SKM-1 (cell line): ENCODE measurements around the gene ASAP3.
A peak's percentile ranks its signal among the peaks of the same experiment; 100 is the strongest.

ENCODE experiments used
- DNase-seq: peaks from one replicate; lab custom pipeline; 2025; ENCODE audit not compliant: unreplicated experiment; lab: John Stamatoyannopoulos, UW

ASAP3 gene

DNA sequence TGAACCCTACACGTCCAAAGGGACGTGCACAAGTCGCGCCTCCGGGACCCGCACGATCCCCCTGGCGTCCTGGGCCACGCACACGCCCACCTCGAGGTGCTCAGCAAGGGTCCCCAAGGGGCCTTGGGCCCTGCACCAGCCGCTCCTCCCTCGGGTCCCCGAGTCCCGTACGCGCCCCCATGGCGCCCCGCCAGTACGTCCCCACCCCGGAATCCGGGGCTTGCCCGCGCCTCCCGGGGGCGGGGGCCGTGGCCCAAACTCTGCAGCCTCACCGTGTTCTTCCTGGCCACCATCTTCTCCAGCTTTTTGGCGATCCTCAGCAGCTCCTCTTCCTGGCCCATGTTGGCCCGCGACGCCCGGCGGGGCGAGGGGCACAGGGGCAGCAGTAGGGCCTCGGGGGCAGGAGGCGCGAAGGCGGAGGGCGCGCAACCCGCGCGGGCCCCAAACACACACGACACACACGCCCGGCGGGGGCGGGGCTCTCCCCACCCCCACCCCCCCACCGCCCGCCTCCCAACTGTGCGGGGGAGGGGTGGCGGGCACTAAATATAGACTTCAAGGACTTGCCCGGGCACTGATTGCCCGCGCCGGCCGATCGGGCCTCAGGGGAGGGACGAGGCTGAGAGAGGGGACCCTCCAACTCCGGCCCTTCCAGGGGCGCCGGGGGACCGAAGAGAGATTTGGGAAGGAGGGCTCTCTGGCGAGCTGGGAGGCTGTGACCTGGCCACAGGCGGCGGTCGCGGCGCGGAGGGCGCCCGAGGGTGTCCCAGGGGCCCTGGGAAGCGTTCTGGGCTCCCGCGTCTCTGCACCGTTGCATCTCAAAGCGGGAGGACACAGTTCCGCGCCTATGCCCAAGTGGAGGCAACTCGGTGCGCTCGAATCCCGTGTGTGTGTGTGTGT, 59.4 kb downstream of the ASAP3 start, which contains the start of gene TCEA3:
Gene TCEA3, minus strand, starts transcription at position 456 of the 900 bp plus-strand sequence. Its CDS starts 115 bp downstream, at position 341.
- no peak for DNase-seq

DNA sequence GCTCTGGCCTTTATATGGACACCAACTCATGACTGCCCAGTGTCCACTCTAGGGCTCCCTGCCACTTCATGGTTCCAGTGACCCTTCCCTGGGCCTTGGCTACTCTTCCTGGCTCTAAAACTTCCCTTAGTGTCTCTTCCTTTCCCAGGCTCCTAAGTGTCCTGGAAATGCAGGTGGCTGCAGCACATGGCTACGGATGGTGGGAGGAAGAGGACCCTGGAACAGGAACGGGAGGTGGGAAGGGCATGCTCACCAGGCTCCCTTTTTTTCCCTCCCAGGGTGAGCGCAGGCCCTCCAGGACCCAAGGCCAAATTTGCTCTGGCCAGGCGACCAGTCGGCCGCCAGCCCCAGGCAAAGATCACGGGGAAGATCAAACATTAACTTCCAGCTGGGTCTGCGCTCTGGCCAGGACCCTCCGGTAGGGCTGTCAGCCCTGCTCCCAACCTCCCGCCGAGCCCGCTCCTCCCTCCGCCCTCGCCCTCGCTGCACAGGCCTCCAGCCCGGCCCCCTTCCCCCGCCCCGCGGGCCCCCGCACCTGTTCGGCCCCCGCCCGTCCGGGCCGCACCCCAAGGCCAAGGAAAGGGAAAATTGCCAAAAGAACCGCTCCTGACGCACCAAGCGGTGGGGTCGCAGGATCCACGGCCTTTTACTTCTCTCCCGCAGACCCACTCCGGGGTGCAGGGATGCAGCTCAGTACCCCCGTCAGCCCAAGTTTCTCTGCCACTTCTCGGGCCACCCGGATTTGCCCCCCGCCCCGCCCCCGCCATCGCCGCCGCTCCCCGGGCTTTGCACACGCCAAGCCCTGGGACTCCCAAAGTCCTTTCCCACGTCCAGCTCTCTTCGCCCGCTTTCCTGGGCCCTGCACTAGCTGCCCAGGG, 60.3 kb downstream of the ASAP3 start:
- no peak for DNase-seq

DNA sequence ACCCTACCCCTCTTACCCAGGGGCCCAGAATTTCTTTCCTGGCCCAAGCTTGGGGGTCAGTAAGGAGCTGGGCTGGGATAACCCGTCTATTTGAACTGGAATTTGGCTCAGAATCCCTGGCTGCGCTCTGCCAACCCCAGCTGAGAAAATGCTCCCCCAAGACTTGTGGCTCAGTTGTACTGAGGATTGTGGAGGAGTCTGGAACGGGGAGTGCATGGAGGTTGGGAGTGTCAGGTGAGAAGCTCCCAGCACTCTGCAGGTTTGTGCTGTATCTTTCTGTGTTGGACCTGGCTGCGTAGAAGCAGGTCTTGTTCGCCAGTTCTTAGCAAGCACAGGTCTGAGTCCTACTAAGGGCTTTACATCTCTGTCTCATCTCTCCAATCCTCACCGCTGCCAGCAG, 61.0 kb downstream of the ASAP3 start:
- DNase-seq, result no peak

DNA sequence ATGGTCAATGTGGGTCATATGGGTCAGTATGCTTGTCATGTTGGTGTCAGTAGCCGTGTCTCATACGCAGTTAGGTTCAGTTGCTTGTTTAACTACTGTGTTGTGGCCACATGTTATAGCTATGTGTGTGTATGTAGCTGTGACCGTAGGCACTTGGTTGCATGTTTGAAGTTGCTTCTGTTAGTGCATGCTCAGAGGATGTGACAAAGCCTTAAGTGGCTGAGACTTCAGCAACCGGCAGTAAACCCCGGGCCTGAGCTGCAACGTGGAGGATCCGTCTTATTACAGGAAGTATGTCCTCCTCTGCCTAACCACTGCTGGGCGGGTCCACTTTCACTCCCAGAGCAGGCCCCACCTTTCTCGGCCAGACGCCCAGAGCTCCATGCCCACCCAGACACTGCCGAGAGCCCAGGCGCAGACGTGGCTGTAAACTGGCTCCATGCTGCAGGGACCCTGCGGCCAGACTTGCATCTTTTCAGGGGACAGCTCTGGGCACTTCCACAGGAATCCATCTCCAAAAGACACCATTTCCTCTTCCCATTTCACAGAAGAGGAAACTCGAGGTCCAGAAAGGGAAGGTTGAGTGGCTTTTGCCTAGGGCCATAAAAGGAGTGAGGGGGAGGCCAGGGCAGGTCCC, 61.6 kb downstream of the ASAP3 start:
- peak; percentile 14 for DNase-seq

DNA sequence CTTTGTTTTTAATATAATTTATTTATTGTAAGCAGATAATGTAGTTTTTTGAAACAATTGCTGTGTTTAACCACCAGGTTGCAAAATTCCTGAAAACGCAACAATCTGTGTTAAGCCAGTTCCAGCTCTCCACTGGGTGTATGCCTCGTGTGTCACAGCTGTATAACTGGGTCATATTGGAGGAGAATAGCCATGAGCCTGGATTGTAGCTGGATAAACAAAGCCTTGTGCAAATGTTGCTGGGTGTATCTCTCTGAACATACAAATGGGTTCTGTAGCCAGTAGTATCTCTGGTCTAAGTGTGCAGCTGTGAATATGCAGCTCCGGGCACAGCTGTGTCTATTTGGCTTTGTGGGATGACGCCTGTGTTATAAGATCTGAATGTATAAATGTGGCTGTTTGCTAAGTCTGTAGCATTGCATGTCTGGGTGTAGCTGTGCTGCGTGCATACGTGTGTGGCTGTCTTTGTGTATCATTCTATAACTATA, 62.2 kb downstream of the ASAP3 start:
- no peak for DNase-seq

DNA sequence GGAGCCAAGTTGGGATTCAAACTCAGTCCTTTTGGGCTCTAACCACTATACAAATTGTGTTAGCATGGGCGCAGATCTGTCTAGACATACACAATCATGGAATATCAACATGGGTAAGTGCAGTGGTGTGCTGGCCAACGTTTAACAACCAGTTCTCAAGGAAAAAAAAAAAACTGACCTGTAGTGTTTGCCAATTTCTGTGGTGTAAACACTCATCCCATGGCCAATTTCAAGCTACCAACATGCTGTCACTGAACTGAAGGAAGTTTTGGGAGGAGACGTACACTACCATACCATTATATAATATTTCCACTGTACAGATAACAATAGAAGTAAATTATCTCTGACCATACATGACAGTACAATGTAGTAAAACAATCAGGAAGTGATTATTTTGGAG, 62.6 kb downstream of the ASAP3 start:
- no peak for DNase-seq

DNA sequence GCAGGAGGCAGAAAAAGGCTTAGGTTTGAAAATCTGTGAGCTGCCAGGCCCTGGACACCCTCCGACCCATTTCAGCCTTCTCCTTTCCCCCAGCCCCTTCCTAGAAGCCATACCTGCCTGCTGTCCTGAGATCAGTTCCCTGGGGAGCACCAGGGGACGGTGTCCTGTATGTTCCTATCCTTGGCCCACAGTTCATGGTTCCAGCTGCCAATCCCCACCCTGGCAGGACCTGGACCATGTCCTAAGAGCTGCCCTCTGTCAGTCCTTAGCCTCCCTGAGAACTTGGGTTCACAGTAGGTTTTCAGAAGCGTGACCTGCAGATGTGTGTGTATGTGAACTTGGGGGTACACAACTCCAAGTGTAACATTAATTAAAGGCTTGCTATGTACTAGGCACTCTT, 63.2 kb downstream of the ASAP3 start:
- no peak for DNase-seq

DNA sequence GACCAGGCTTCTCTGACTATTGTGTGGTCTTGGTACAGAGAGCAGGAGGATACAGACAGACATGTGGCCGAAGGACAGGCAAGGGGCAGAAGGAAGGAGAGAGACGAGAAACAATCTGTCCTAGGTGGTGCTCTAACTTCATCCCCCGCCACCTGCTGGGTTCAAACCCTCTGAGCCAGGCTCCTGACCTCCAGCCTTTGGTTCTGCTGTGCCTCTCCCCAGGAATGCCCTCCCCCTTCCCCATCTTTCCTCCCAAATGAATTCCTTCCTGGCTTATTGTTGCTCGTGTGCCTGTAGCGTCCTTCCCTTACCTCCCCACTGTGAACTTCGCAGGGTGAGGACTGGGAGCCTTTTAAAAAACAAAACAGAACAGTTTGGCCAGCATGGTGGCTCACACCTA, 64.8 kb downstream of the ASAP3 start:
- no peak for DNase-seq

DNA sequence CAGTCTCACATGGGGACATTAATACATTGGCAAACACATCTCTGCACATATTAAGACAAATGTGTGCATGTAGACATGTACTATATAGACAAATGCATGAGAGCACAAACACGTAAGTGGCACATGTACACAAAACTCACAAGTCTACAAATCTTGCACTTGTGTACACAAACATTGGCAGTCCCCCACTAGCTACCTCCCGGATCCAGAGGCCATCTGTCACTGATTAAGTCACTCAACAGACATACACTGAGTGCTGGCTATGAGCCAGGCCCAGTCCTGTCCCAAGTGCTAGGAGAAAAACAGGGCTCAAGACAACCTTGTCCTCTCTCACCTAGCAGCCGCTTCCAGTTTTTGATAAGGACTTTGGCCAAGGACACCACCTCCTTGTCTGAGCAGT, 66.4 kb downstream of the ASAP3 start:
- no peak for DNase-seq

DNA sequence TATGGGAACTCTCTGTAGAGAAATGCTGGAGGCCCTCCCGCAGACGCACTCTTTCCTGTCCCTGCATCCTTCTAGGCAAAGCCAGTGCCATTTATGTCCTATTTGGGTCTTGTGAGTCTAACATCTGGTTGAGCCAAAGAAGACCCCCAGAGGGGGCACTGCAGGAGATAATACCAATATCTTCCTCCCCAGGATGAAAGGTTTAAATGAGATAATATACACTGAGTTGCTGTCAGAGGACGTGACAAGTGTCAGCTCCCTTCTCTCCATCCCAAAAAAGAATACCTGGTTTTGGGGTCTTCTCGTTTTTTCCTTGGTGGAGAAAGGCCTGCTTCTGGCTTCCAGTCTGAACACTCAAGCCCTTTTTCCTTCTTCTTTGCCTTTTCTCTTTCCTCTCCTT, 67.0 kb downstream of the ASAP3 start:
- no peak for DNase-seq

DNA sequence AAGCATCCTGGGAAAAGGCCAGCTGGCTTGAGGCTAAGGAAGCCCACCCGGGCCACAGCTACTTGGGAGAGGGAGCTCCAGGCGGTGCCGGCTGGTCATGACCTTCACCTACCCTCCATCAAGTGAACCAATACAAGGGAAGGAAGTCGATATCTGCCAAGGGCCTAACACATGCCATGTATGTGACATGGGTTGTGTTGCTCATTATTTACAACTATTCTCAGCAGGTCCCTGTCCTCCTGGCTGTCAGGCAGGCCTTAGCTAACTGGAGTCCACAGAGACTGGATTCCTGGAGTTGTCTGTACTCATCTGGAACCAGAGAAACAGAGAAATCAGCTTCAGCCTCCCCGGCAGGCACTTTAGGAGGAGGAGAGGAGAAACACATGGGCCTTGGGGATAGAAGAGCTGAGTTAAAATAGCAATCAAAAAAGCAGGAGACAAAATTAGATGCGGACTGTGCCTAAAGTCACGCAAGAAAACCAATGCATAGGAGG, 75.1 kb downstream of the ASAP3 start:
- DNase-seq, result no peak

DNA sequence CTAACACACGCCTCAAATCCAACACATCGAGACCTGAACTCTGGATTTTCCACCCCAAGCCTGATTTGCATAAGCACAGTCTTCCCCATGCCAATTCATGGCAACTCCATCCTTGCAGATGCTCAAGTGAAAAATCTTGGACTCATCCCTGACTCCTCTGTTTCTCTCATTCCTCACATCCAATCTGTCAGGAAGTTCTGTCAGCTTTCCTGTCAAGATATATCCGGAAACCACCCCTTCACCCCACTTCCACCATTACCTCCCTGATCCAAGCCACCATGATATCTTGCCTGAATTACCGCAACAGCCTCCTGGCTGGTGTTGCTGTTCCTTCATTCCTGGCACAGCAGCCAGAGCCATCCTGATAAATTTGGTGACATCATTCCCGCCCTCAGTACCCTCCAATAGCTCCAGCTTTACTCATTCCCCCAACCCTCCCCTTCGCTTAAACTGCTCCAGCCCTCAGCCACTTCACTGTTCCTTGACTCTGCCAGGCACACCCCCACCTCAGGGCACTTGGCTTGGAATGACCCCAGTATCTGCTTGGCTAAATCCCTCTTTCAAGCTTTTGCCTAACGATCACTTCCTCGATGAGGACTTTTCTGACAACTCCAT, 76.9 kb downstream of the ASAP3 start:
- DNase-seq, result no peak

DNA sequence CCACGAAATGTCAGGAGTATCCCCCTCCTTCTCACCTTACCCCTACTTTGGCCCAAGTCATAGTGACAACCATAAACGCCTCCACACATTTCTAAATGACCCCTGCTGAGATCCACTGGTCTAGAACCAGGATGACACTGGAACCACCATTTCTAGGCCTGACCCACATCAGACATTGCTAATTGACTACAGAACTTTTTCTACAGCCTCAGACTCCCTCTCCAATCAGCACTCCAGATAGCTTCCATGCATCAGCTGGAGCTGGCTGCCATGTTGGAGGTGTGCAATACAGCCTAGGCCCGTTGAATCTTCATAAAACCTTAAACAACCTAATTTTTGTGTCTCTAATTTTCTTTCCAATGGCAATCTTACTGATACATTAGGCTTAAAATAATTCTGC, 78.0 kb downstream of the ASAP3 start:
- DNase-seq, result no peak

DNA sequence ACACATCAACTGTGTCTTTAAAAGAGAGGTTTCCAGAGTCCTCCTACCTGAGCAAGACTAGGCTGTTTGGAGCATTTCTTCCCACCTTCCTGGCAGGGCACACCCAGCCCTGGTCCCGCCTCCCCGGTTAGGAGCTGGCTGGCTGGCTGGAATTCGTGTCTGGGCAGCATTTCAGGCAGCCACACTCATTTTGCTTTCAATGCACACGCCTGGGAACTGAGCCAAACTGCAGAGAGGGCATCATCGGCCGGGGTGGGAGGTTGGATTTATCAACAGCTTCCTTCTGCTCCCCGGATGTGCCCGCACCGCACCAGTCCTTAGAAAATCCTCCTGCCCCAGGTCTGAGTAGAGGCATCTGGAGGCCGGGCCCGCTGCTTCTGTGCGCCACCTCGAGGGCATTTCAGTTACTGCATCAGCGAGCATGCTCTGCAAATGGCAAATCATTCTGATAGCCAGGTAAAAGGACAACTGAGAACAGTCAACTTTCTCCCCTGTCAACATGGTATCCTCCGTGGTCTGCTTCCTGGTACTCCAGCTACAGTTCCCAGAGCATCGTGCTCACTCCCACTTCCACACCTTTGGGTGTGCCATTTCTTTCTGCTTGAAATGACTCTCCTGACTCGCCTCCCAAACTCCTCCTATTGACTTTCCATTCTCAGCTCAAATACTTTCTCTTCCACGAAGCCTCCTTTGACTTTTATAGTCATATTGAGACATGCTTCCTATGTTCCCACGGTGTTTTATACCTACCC, 80.1 kb downstream of the ASAP3 start:
- DNase-seq, result no peak

DNA sequence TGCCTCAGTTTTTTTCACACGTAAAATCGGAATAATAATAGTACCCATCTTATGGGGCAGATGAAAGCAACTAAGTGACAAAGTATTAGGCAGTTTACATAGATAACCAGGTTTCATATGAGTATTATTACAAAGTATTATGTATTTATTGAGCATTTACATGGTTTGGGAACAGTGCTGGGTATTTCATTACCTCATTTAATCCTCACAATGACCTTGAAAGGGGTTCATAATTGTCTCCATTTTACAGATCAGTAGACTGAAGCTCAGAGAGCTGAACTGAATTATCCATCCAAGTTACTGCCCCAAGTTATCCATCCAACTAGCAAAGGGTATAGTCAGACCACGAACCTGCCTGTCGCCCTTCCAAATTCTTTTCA, 80.6 kb downstream of the ASAP3 start:
- DNase-seq, result no peak

DNA sequence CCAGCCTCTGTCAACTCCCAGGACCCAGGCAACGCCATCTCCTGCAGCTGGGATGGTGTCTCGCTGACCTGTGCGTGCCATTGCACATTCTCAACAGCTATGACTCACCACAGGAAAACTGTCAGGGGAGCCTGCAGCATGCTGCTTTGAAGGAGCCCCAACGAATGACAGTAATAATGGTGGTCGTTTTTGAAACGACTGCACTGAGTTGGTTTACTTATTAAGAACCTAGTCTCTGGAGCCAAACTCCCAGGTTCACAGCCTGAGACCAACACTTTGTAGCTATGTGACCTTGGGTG, 81.0 kb downstream of the ASAP3 start:
- DNase-seq, result no peak

DNA sequence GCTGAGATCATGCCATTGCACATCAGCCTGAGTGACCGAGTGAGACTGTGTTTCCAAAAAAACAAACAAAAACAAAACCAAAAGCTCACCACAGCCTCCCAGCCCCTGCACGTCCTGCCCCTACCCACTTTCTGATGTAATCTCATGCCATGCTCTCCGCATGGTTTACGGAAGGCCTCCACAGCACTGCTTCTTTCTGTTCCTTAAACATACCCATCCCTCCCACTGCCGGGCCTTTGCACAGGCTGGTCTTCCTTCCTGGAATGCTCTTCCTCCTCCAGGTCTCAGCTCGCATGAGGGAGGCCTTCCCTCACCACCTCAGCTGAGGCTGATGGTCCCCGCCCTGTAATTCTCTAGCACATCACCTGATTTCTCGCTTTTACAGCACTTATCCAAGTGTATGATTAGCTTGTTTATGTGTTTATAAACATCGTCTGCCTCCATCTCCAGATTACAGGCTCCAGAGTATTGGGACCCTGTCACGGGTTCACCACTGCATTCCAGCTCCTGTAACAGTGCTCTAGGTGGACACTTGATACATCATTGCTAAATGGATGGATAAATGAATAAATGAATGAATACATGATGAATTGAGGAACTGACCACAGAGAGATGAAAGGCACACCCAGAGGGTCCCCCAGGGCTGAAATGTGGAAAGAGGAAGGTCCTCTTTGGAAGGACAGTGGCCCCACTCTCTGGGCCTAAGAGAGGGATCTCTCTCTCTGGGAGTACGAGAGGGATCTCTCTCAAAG, 81.5 kb downstream of the ASAP3 start:
- DNase-seq, result no peak

DNA sequence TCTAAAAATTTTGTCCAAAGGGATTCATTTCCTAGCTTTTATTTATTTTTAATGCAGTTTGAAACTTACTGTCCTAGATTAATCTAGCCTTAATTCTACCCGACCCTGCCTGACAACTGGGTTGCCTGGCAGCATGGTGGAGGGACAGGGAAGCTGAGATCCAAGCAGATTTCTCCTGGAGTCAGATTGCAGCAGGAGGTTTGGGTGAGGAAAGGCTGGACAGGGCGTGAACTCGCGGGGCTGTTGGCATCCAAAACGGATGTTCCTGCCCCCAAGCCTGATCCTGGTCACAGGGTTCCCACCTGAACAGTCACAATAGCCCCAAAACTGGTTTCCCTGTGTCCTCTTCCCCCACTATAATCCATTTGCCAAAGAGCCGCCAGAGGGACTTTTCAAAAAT, 82.7 kb downstream of the ASAP3 start:
- no peak for DNase-seq

DNA sequence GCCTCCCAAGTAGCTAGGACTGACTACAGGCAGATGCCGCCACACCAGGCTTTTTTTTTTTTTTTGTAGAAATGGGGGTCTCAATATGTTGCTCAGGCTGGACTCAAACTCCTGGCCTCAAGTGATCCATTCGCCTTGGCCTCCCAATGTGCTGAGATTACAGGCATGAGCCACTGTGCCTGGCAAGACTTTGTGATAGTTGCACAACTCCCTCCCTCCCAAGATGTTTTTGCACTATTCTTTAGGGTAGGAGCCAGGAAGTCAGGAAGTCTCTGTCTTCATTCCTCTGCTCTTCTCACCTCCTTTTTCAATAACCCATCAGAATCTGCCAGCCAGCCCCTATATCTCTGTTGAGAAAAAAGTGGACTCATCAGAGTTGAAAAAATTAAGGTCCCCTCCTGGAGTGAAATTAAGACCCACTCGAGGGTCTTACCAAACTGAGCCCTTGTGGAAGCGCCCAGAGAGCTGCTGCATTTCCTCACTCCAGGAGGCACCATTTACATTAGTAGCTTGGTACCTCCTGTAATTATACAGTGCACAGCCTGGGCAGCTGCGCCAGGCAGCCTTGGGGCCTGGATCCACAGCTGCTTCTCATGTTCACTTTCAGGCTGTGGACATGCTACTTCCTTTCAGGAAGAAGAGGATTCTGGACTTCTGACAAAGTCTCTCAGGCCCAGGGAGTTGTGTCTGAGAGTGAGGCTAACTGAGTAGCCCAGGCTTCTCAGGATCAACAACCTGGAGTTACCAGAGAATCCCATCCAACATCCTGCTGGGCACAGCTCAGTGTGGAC, 83.5 kb downstream of the ASAP3 start:
- DNase-seq, result no peak
